ENCODE data around the gene PNMA3.
"Not testable (repeated sequence)": the region's sequence is repeated elsewhere in the genome, so short reads cannot be mapped to it uniquely, and the experiment has no call there.

The PNMA3 gene

GRCh38 chrX:153074935-153075334 lies 18.7 kb downstream of the PNMA3 start:
- no peak for DNase-seq

- no peak for DNase-seq
Measured at GRCh38 chrX:153075366-153075765, 19.1 kb downstream of the PNMA3 start.

GRCh38 chrX:153077437-153078135 lies 21.3 kb downstream of the PNMA3 start:
- DNase-seq = not testable (repeated sequence)

GRCh38 chrX:153083238-153083923 lies 27.1 kb downstream of the PNMA3 start:
- not testable (repeated sequence) for DNase-seq

GRCh38 chrX:153102418-153102817 lies 46.1 kb downstream of the PNMA3 start:
- DNase-seq = no peak

- not testable (repeated sequence) for DNase-seq
Measured at GRCh38 chrX:153104959-153105358, 48.7 kb downstream of the PNMA3 start.

- not testable (repeated sequence) for DNase-seq
Measured at GRCh38 chrX:153106092-153106801, 50.0 kb downstream of the PNMA3 start.
